Endodermal cell (in vitro differentiated cells): ENCODE results near the gene GNAO1. TPM values are rescaled to one million over a fixed set of nuclear protein-coding genes. Genes with fewer than 3 reads are reported as not detected.

Experiments
- DNase-seq: peaks from one replicate; pipeline ENCODE4 v3.0.0-alpha.2; 2017
- H3K27ac ChIP-seq: 2 replicates; pipeline ENCODE4 v1.5.1; 2013; ENCODE audit warnings: mild to moderate bottlenecking, low read depth, low read length, moderate library complexity
- H3K27me3 ChIP-seq: 2 replicates; pipeline ENCODE4 v1.6.1; 2013; ENCODE audit warnings: mild to moderate bottlenecking, low read length, moderate library complexity; ENCODE audit not compliant: insufficient read depth, control insufficient read depth, poor library complexity, severe bottlenecking
- H3K36me3 ChIP-seq: 2 replicates; pipeline ENCODE4 v1.7.0; 2013; ENCODE audit warnings: mild to moderate bottlenecking, low read length, moderate library complexity; ENCODE audit not compliant: control insufficient read depth, insufficient read depth
- H3K4me1 ChIP-seq: one replicate; pipeline ENCODE4 v1.7.0; 2013; ENCODE audit warnings: low read length; ENCODE audit not compliant: control insufficient read depth, insufficient read depth
- H3K4me3 ChIP-seq: 2 replicates; pipeline ENCODE4 v1.5.1; 2013; ENCODE audit warnings: mild to moderate bottlenecking, low read length, moderate library complexity
- H3K9ac ChIP-seq: 2 replicates; pipeline ENCODE4 v1.6.1; 2013; ENCODE audit warnings: mild to moderate bottlenecking, low read length, moderate library complexity; ENCODE audit not compliant: poor library complexity, severe bottlenecking; ENCODE audit errors: extremely low read depth
- H3K9me3 ChIP-seq: 2 replicates; pipeline ENCODE4 v1.6.1; 2013; ENCODE audit warnings: mild to moderate bottlenecking, low read length, moderate library complexity; ENCODE audit not compliant: control insufficient read depth
- H3K27ac Mint-ChIP-seq: 2 replicates; pipeline ENCODE4 v1.8.0; 2020; ENCODE audit warnings: mixed read lengths
- H3K27me3 Mint-ChIP-seq: 2 replicates; pipeline ENCODE4 v1.8.0; 2021; ENCODE audit warnings: mild to moderate bottlenecking, mixed read lengths; ENCODE audit not compliant: insufficient read depth
- H3K36me3 Mint-ChIP-seq: 2 replicates; pipeline ENCODE4 v1.8.0; 2020; ENCODE audit warnings: low read depth, mixed read lengths
- H3K4me1 Mint-ChIP-seq: 2 replicates; pipeline ENCODE4 v1.8.0; 2020; ENCODE audit warnings: mixed read lengths
- H3K4me3 Mint-ChIP-seq: 2 replicates; pipeline ENCODE4 v1.8.0; 2020; ENCODE audit warnings: mild to moderate bottlenecking, moderate library complexity, mixed read lengths
- H3K9me3 Mint-ChIP-seq: 2 replicates; pipeline ENCODE4 v1.8.0; 2020; ENCODE audit warnings: mild to moderate bottlenecking, mixed read lengths
- CTCF ChIP-seq: fragments of 200-600 bp; sonication (generic); conservative IDR thresholded peaks from 2 replicates; pipeline ENCODE4 v1.5.0; 2021; ENCODE audit warnings: antibody characterized with exemption, mild to moderate bottlenecking
- WGBS, 2 experiments: methylation state at CpG; one replicate each; pipeline versions ENCODE4 v1.1.5 to v1.1.7; 2013; ENCODE audit warnings: missing lambda C conversion rate in 2 of 2, mixed read lengths in 1 of 2; ENCODE audit not compliant: insufficient coverage in 1 of 2, insufficient read length in 1 of 2; 5-methylcytosine and 5-hydroxymethylcytosine counted together
- total RNA-seq, 2 donors: library from RNA; stranded (reverse); fragmentation: NEBNext Ultra II Directional in 1 of 2; extraction: Animal tissue kit (Norgen Biotek cat#: 25700) in 1 of 2; gene quantifications; 2 replicates in 1 of 2; 3 replicates in 1 of 2; pipeline ENCODE4 v1.2.1, GENCODE V29; 2021

Gene GNAO1
- total RNA-seq, 2 donors from 2014 or later: 2.7 to 7.1 TPM

DNA sequence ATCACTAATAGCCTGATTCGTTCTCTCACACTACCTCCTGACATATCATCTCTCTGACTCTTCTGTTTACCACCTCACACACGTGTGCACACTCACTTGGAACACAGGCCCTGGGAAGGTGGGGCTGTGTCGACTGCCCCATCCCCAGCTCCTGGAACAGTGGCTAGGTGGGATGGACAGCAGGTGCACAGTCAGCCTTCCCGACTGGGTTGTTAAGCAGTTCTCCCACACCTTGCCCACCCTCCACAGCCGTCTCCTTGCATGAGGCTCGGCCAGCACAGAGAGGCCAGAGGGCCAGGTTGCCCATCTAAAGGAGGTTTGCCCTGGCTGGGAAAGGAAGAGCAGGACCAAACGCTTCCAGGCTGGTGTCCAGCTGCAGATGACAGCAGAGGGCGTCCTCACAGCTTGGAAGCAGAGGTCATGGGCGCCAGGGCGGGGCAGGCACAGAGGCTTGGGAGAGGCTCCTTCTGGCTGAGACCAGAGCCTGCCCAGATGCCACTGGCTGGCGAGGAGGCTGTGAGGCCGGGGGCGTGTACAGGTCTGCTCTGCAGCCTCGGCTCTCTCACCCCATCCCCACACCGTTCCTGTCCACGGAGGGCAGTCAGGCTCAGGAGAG is 141.3 kb downstream of the GNAO1 start:
- no peaks in the 10 kb centered on the region for H3K4me1 Mint-ChIP-seq
- peak overlapping the region; percentile 17 for H3K27ac Mint-ChIP-seq
- Histone ChIP-seq H3K9me3 (no peaks in the 10 kb centered on the region), H3K4me3 (no peak overlapping the region), H3K9ac (no peak overlapping the region), H3K36me3 (no peaks in the 10 kb centered on the region), H3K27me3 (no peaks in the 10 kb centered on the region), H3K4me1 (no peaks in the 10 kb centered on the region), H3K27ac (no peak overlapping the region)
- TF ChIP-seq CTCF: peak; percentile 77
- H3K36me3 Mint-ChIP-seq: no peaks in the 10 kb centered on the region
- no peaks in the 10 kb centered on the region for H3K9me3 Mint-ChIP-seq
- DNase-seq: peak; percentile 96
- H3K4me3 Mint-ChIP-seq: no peak overlapping the region
- no peaks in the 10 kb centered on the region for H3K27me3 Mint-ChIP-seq
- 71 to 80% methylated on average over 6 to 15 of the region's 16 CpGs for WGBS, 2 experiments

GRCh38 chr16:56334761-56335160 is 143.5 kb downstream of the GNAO1 start:
- no peak overlapping the region for H3K4me3 ChIP-seq
- Mint-ChIP-seq H3K4me3 (no peak overlapping the region), H3K27ac (no peak overlapping the region), H3K36me3 (no peaks in the 10 kb centered on the region), H3K4me1 (no peaks in the 10 kb centered on the region), H3K9me3 (no peaks in the 10 kb centered on the region), H3K27me3 (no peaks in the 10 kb centered on the region)
- H3K27me3 ChIP-seq: no peaks in the 10 kb centered on the region
- H3K36me3 ChIP-seq: no peaks in the 10 kb centered on the region
- DNase-seq: no peak
- no peak overlapping the region for H3K9ac ChIP-seq
- no peaks in the 10 kb centered on the region for H3K4me1 ChIP-seq
- no peak for TF ChIP-seq CTCF
- no peaks in the 10 kb centered on the region for H3K9me3 ChIP-seq
- WGBS, 2 experiments: 88 to 89% methylated on average over 8 to 9 of the region's 9 CpGs
- H3K27ac ChIP-seq: no peak overlapping the region

GRCh38 chr16:56336071-56336688 is 144.9 kb downstream of the GNAO1 start:
- H3K9me3 Mint-ChIP-seq: no peaks in the 10 kb centered on the region
- H3K4me1 Mint-ChIP-seq: no peaks in the 10 kb centered on the region
- no peak overlapping the region for H3K9ac ChIP-seq
- WGBS, 2 experiments: 91 to 94% methylated on average over 8 of the region's 8 CpGs
- no peaks in the 10 kb centered on the region for H3K4me1 ChIP-seq
- no peak overlapping the region for H3K4me3 Mint-ChIP-seq
- no peak overlapping the region for H3K27ac Mint-ChIP-seq
- H3K36me3 Mint-ChIP-seq: no peaks in the 10 kb centered on the region
- no peaks in the 10 kb centered on the region for H3K27me3 Mint-ChIP-seq
- H3K9me3 ChIP-seq: no peaks in the 10 kb centered on the region
- DNase-seq: no peak
- no peaks in the 10 kb centered on the region for H3K27me3 ChIP-seq
- H3K4me3 ChIP-seq: no peak overlapping the region
- TF ChIP-seq CTCF: no peak
- no peak overlapping the region for H3K27ac ChIP-seq
- H3K36me3 ChIP-seq: no peaks in the 10 kb centered on the region
